Activated CD4-positive, alpha-beta memory T cell treated with anti-CD3 and anti-CD28 coated beads, Interleukin-2, amount 10 ng/mL, durations not matched to agents 7 days and 5 days (primary cell): Measurements from ENCODE around the gene METRN. TPM values are rescaled to one million over a fixed set of nuclear protein-coding genes. Genes with fewer than 3 reads are reported as not detected.

Experiments used
- CTCF ChIA-PET: fragments of 350-600 bp; sonication (Branson Sonifier 250); formaldehyde crosslinking; loops from one replicate; lab custom pipeline; 2021; ENCODE audit warnings: antibody characterized with exemption, inconsistent platforms; lab: Charles Lee
- POLR2A ChIA-PET: fragments of 350-600 bp; sonication (Branson Sonifier 250); formaldehyde crosslinking; loops from one replicate; lab custom pipeline; 2021; ENCODE audit warnings: antibody characterized with exemption; lab: Charles Lee
- DNase-seq: peaks from one replicate; pipeline ENCODE4 v3.0.0-alpha.2; 2020
- H3K27ac Mint-ChIP-seq: one replicate; pipeline ENCODE4 v1.8.0; 2021; ENCODE audit warnings: mild to moderate bottlenecking, mixed read lengths
- H3K27me3 Mint-ChIP-seq: one replicate; pipeline ENCODE4 v1.8.0; 2021; ENCODE audit warnings: mixed read lengths
- H3K36me3 Mint-ChIP-seq: one replicate; pipeline ENCODE4 v1.8.0; 2021; ENCODE audit warnings: low read depth, mixed read lengths
- H3K4me1 Mint-ChIP-seq: one replicate; pipeline ENCODE4 v1.8.0; 2021; ENCODE audit warnings: mixed read lengths
- H3K4me3 Mint-ChIP-seq: one replicate; pipeline ENCODE4 v1.8.0; 2021; ENCODE audit warnings: mild to moderate bottlenecking, mixed read lengths
- H3K9me3 Mint-ChIP-seq: one replicate; pipeline ENCODE4 v1.8.0; 2021; ENCODE audit warnings: mixed read lengths
- total RNA-seq, 2 experiments: library from RNA; stranded (reverse); gene quantifications; one replicate each; pipeline ENCODE4 v1.2.3, GENCODE V29; 2021

The METRN gene
- total RNA-seq, 2 experiments from 2014 or later, result 4.4 to 6.2 TPM

- Mint-ChIP-seq H3K9me3 (no peaks in the 10 kb centered on the region), H3K27me3 (no peaks in the 10 kb centered on the region), H3K36me3 (peaks cover 14% of the 10 kb centered on the region), H3K4me1 (peaks cover 20% of the 10 kb centered on the region), H3K4me3 (no peak overlapping the region), H3K27ac (no peak overlapping the region)
- ChIA-PET POLR2A (interaction anchor here (0.6 to 1.3 kb wide), 3 partner anchors 10 to 37 kb away, joined by 3 to 4 read pairs (median 4); partner anchors contain the start of genes JMJD8 and METTL26), CTCF (no interaction called here)
- DNase-seq, result no peak
Measured at GRCh38 chr16:673399-673991, 41.4 kb upstream of the METRN start.

DNA sequence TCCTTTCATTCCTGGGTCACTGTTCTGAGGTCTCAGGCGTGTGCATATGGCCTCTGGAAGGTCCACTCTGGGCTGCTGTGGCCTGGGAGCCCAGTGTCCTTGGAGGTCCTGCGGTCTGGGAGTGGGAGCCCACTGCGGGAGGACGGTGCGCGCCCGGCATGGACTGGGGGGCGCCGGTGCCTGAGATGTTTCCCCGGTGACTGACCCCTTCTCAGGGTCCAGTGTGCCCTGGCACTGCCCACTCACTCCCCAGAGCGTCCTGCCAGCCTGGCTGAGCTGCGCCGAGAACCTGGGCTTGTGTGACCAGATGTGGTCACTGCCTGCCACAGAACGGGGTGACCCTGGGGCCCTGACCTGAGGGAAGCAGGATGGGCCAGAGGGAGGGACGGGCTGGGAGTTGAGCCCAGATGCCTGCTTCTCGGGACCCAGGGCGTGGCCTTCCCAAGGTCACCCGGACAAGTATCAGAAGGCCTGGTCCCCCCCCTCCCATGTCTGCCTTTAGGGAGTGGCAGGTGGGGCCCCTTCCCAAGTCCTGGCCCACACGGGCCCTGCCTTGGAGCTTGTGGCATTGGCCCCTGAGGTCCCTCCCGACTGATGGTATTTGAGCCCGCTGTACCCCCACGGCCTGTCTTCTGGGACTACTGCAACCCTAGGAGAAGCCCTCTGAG is 40.6 kb upstream of the METRN start:
- Mint-ChIP-seq H3K4me1 (peaks cover 21% of the 10 kb centered on the region), H3K4me3 (no peak overlapping the region), H3K9me3 (no peaks in the 10 kb centered on the region), H3K27ac (no peak overlapping the region), H3K36me3 (peaks cover 14% of the 10 kb centered on the region), H3K27me3 (no peaks in the 10 kb centered on the region)
- DNase-seq, result no peak
- POLR2A ChIA-PET, result interaction anchor here (1.7 to 2.6 kb wide), 3 partner anchors 9 to 25 kb away, joined by 5 to 9 read pairs (median 6); partner anchors contain the start of genes JMJD8 and WDR90
- CTCF ChIA-PET, result no interaction called here

DNA sequence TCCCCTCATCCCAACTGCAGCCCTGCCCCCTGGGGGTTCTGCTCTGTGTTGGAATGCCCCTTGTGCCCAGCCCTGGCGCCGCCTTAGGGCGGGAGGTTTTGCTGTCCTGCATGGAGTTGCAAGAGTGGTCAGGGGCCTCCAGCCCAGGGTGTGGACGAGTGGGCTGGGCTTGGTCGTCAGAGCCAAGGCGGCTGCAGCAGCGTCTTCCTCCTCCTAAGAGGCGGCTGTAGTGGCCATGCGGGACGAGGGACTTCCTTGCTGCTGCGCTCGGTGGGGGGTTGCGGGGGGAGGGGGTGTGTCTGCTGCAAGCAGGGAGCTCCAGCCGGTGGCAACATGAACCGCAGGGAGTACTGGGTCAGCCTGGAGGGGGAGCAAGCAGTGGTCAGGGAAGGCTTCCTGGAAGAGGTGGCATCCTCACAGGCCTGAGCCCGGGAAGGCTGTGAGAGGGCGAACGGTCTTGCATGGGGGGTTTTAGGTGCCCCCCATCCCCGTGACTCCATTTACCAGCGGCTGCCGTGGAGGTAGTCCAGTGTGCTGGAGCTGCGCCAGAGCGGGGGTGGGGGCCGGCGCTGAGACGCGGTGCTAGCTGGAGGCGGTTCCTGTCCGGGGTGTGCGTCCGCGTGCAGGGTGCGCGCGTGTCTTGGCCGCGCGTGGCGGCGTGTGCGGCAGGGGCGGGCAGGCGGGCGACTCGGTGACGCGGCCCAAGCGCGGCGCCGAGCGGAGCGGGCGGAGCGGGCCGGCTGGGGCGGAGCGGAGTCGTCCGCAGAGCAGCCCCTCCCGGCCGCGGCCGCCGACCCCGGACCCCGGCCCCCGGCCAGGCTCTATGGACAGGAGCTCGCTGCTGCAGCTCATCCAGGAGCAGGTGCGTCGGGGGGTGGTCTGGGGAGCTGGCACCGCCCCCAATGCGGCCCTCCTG is 39.7 kb upstream of the METRN start, which contains the start of gene RHBDL1:
RHBDL1 (plus strand) TSS at position 704 of the 916 bp plus-strand sequence; CDS start at position 824, 120 bp downstream.
- no peak for DNase-seq
- Mint-ChIP-seq H3K4me1 (peaks cover 20% of the 10 kb centered on the region), H3K4me3 (no peak within 1 kb of the TSS), H3K9me3 (no peaks in the 10 kb centered on the region), H3K27me3 (no peaks in the 10 kb centered on the region), H3K27ac (no peak within 1 kb of the TSS), H3K36me3 (peaks cover 10% of the 10 kb centered on the region)
- ChIA-PET CTCF (interaction anchor here (1.0 to 1.7 kb wide), 3 partner anchors 7 to 28 kb away, joined by 3 to 4 read pairs (median 4); partner anchors contain the start of genes RHOT2 and WDR24), POLR2A (interaction anchor here (1.0 to 2.9 kb wide), 7 partner anchors 8 to 26 kb away, joined by 4 to 18 read pairs (median 7); partner anchors contain the start of genes JMJD8, RHOT2, WDR24 and WDR90)

GRCh38 chr16:675884-676564 is 38.9 kb upstream of the METRN start:
- Mint-ChIP-seq H3K9me3 (no peaks in the 10 kb centered on the region), H3K27me3 (no peaks in the 10 kb centered on the region), H3K36me3 (peaks cover 10% of the 10 kb centered on the region), H3K27ac (no peak overlapping the region), H3K4me3 (no peak overlapping the region), H3K4me1 (peaks cover 22% of the 10 kb centered on the region)
- POLR2A ChIA-PET, result interaction anchor here (1.0 to 2.9 kb wide), 7 partner anchors 8 to 27 kb away, joined by 4 to 18 read pairs (median 7); partner anchors contain the start of genes JMJD8, RHOT2, WDR24 and WDR90
- CTCF ChIA-PET, result interaction anchor here (0.6 to 1.7 kb wide), 4 partner anchors 8 to 1374 kb away, joined by 3 to 5 read pairs (median 4); partner anchors contain the start of genes RHOT2 and WDR24
- no peak for DNase-seq

- H3K27me3 Mint-ChIP-seq, result no peaks in the 10 kb centered on the region
- H3K9me3 Mint-ChIP-seq, result no peaks in the 10 kb centered on the region
- ChIA-PET CTCF (interaction anchor here (0.6 to 1.7 kb wide), 2 partner anchors 9 to 1374 kb away, joined by 4 to 5 read pairs; partner anchors contain the start of gene RHOT2), POLR2A (interaction anchor here (1.0 to 2.9 kb wide), 5 partner anchors 8 to 19 kb away, joined by 4 to 18 read pairs (median 9); partner anchors contain the start of genes JMJD8, RHOT2 and WDR24)
- no peak for DNase-seq
- H3K4me3 Mint-ChIP-seq, result no peak overlapping the region
- no peak overlapping the region for H3K27ac Mint-ChIP-seq
- peaks cover 27% of the 10 kb centered on the region for H3K4me1 Mint-ChIP-seq
- H3K36me3 Mint-ChIP-seq, result peaks cover 10% of the 10 kb centered on the region
Measured at GRCh38 chr16:676565-676902, 38.4 kb upstream of the METRN start.

DNA sequence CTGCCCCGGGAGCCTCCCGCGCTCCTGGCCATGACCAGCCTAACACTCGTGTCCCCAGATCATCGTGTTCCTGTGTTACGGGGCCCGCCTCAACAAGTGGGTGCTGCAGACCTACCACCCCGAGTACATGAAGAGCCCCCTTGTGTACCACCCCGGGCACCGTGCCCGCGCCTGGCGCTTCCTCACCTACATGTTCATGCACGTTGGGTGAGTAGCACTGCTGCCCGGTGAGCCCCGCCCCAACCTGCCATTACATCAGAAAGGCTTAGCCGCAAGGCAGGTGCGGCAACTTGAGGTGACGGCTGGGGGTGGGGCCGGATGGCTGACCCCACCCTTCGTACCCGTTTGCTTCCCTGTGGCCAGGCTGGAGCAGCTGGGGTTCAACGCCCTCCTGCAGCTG is 38.0 kb upstream of the METRN start:
- Mint-ChIP-seq H3K4me1 (peaks cover 30% of the 10 kb centered on the region), H3K27me3 (no peaks in the 10 kb centered on the region), H3K9me3 (no peaks in the 10 kb centered on the region), H3K4me3 (no peak overlapping the region), H3K36me3 (peaks cover 13% of the 10 kb centered on the region), H3K27ac (no peak overlapping the region)
- peak; percentile 45 for DNase-seq
- ChIA-PET POLR2A (interaction anchor here (0.6 to 2.9 kb wide), 3 partner anchors 14 to 908 kb away, joined by 3 to 18 read pairs (median 7); partner anchors contain the start of gene WDR24), CTCF (interaction anchor here (0.6 to 1.7 kb wide), 2 partner anchors 9 to 1373 kb away, joined by 4 to 5 read pairs; partner anchors contain the start of gene RHOT2)

DNA sequence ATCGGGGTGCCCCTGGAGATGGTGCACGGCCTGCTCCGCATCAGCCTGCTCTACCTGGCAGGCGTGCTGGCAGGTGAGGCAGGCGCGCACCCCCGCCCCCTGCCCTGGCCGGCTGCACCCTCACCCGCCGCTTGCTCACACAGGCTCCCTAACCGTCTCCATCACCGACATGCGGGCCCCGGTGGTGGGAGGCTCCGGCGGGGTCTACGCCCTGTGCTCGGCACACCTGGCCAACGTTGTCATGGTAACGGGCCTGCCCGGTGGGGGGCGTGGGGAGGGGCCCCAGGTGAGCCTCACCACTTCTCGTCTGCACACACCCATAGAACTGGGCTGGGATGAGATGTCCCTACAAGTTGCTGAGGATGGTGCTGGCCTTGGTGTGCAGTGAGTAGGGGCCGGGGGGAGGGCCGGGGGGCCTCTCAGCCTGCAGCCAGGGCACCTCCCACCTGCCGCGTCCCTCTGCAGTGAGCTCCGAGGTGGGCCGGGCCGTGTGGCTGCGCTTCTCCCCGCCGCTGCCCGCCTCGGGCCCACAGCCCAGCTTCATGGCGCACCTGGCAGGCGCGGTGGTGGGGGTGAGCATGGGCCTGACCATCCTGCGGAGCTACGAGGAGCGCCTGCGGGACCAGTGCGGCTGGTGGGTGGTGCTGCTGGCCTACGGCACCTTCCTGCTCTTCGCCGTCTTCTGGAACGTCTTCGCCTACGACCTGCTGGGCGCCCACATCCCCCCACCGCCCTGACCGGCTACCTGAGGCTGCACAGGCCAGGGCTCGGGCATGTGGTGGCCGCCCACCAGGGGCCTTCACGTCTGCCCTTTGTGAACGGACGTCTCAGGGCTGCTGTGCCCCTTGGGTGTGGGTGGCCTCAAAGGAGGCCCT is 37.4 kb upstream of the METRN start:
- H3K4me1 Mint-ChIP-seq, result peaks cover 36% of the 10 kb centered on the region
- peaks cover 17% of the 10 kb centered on the region for H3K36me3 Mint-ChIP-seq
- no peak overlapping the region for H3K27ac Mint-ChIP-seq
- H3K9me3 Mint-ChIP-seq, result no peaks in the 10 kb centered on the region
- ChIA-PET CTCF (no interaction called here), POLR2A (interaction anchor here (0.6 to 4.9 kb wide), 5 partner anchors 8 to 907 kb away, joined by 3 to 35 read pairs (median 18); partner anchors contain the start of genes RHOT2 and WDR24)
- H3K27me3 Mint-ChIP-seq, result no peaks in the 10 kb centered on the region
- DNase-seq, result no peak
- H3K4me3 Mint-ChIP-seq, result no peak overlapping the region

DNA sequence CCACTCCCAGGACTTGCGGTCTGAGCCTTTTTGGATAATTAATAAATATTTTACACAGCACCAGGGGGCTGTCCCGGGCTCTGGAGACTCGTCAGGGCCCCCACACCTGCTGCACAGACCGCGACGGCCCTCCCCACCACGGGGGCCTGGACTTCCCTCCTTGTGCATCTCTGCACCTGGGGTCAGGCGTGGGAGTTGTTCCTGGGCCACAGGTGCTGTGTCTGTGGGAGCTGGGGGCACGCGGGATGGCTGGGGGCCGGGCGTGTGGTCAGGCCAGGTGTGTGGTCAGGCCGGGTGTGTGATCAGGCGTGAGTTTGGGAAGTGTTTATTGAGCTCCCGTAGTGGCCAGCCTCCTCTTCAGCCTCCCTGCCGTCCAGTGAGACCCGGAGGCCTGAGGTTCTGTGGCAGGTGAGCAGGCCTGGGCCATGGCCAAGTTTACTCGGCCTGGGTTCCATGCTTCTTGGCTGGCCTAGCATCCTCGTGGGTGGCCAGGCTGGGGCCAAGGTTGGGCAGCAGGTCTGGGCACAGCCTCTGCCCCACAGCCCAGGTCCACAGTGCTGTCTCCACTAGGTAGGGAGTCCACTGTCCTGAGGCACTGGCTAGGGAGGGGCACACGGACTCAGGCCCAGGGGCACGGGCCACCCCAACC is 36.6 kb upstream of the METRN start:
- Mint-ChIP-seq H3K36me3 (peaks cover 18% of the 10 kb centered on the region), H3K4me1 (peaks cover 44% of the 10 kb centered on the region), H3K9me3 (no peaks in the 10 kb centered on the region), H3K4me3 (peak overlapping the region; percentile 68), H3K27ac (no peak overlapping the region), H3K27me3 (no peaks in the 10 kb centered on the region)
- ChIA-PET POLR2A (interaction anchor here (1.0 to 4.9 kb wide), 5 partner anchors 9 to 30 kb away, joined by 3 to 35 read pairs (median 5); partner anchors contain the start of genes RHOT2 and WDR24), CTCF (no interaction called here)
- DNase-seq, result no peak

- POLR2A ChIA-PET, result interaction anchor here (1.0 to 4.9 kb wide), 6 partner anchors 9 to 31 kb away, joined by 3 to 35 read pairs (median 4); partner anchors contain the start of genes RHOT2 and WDR24
- peak; percentile 60 for DNase-seq
- peaks cover 47% of the 10 kb centered on the region for H3K4me1 Mint-ChIP-seq
- no peaks in the 10 kb centered on the region for H3K27me3 Mint-ChIP-seq
- H3K27ac Mint-ChIP-seq, result peak overlapping the region; percentile 58
- CTCF ChIA-PET, result interaction anchor here (2.1 kb wide), 1 partner anchor 11 kb away, joined by 8 read pairs; the partner anchor contains the start of gene RHOT2
- H3K36me3 Mint-ChIP-seq, result peaks cover 19% of the 10 kb centered on the region
- H3K4me3 Mint-ChIP-seq, result peak overlapping the region; percentile 68
- no peaks in the 10 kb centered on the region for H3K9me3 Mint-ChIP-seq
Measured at GRCh38 chr16:678858-679813, 35.8 kb upstream of the METRN start.
